ENCODE measurements around the gene BRSK2.

DNA sequence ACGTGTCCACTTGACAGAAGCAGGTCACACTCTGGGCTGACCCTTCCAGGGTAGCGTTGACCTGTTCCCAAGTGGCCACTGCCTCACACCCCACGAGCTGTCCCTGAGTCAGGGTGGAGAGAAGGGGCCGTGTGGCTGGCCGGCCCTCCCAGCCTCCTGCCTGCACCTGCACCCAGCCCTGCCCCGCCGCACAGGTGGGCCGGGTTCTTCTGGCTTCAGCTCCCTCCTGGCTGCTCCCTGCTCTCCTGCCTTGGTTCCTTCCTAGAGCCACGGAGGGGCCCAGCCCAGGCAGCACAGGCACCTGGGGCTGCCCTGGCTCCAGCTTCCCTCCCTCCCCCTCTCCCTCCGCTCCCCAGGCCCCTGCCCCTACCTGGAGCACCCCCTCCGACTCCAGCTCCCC, 54.6 kb downstream of the BRSK2 start:
- TF ChIP-seq CSDC2 (CRISPR knock-in tag; IDR thresholded peaks at IDR 0.05) (no peak), ZFP30 (CRISPR knock-in tag; IDR thresholded peaks at IDR 0.05) (no peak), BACH2 (CRISPR knock-in tag; IDR thresholded peaks at IDR 0.05; ENCODE audit: borderline replicate concordance) (no peak), ZFP3 (CRISPR knock-in tag; IDR thresholded peaks at IDR 0.05) (no peak), ESRRG (CRISPR knock-in tag; IDR thresholded peaks at IDR 0.05) (no peak), SNAI2 (CRISPR knock-in tag; IDR thresholded peaks at IDR 0.05) (no peak), TCF4 (CRISPR knock-in tag; IDR thresholded peaks at IDR 0.05; ENCODE audit: borderline replicate concordance) (no peak), ZNF565 (CRISPR knock-in tag; conservative IDR thresholded peaks at IDR 0.05; ENCODE audit: low read depth) (no peak), GLIS3 (CRISPR knock-in tag; IDR thresholded peaks at IDR 0.05) (no peak), OSR1 (CRISPR knock-in tag; IDR thresholded peaks at IDR 0.05) (no peak)
- TF ChIP-seq, protein P1, sequence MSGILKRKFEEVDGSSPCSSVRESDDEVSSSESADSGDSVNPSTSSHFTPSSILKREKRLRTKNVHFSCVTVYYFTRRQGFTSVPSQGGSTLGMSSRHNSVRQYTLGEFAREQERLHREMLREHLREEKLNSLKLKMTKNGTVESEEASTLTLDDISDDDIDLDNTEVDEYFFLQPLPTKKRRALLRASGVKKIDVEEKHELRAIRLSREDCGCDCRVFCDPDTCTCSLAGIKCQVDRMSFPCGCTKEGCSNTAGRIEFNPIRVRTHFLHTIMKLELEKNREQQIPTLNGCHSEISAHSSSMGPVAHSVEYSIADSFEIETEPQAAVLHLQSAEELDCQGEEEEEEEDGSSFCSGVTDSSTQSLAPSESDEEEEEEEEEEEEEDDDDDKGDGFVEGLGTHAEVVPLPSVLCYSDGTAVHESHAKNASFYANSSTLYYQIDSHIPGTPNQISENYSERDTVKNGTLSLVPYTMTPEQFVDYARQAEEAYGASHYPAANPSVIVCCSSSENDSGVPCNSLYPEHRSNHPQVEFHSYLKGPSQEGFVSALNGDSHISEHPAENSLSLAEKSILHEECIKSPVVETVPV (CRISPR knock-in tag; IDR thresholded peaks at IDR 0.05) = no peak
- TF ChIP-seq, protein P2, sequence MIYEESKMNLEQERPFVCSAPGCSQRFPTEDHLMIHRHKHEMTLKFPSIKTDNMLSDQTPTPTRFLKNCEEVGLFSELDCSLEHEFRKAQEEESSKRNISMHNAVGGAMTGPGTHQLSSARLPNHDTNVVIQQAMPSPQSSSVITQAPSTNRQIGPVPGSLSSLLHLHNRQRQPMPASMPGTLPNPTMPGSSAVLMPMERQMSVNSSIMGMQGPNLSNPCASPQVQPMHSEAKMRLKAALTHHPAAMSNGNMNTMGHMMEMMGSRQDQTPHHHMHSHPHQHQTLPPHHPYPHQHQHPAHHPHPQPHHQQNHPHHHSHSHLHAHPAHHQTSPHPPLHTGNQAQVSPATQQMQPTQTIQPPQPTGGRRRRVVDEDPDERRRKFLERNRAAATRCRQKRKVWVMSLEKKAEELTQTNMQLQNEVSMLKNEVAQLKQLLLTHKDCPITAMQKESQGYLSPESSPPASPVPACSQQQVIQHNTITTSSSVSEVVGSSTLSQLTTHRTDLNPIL (CRISPR knock-in tag; IDR thresholded peaks at IDR 0.05; ENCODE audit: low read depth) = no peak
- TF ChIP-seq, protein P3, sequence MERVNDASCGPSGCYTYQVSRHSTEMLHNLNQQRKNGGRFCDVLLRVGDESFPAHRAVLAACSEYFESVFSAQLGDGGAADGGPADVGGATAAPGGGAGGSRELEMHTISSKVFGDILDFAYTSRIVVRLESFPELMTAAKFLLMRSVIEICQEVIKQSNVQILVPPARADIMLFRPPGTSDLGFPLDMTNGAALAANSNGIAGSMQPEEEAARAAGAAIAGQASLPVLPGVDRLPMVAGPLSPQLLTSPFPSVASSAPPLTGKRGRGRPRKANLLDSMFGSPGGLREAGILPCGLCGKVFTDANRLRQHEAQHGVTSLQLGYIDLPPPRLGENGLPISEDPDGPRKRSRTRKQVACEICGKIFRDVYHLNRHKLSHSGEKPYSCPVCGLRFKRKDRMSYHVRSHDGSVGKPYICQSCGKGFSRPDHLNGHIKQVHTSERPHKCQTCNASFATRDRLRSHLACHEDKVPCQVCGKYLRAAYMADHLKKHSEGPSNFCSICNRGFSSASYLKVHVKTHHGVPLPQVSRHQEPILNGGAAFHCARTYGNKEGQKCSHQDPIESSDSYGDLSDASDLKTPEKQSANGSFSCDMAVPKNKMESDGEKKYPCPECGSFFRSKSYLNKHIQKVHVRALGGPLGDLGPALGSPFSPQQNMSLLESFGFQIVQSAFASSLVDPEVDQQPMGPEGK (CRISPR knock-in tag; IDR thresholded peaks at IDR 0.05; ENCODE audit: borderline replicate concordance) = no peak

Data from SK-N-SH treated with all-trans-retinoic acid at 6 μM for 48 hours (cell line).